GM18505 (cell line): ENCODE measurements around the gene GART.
A peak's percentile ranks its signal among the peaks of the same experiment; 100 is the strongest.
"Not testable (repeated sequence)": the region's sequence is repeated elsewhere in the genome, so short reads cannot be mapped to it uniquely, and the experiment has no call there.

Experiments used
- ATAC-seq: cut with Tn5 transposase; IDR thresholded peaks from one replicate; pipeline ENCODE4 v1.9.1; 2021; ENCODE audit not compliant: unreplicated experiment
- POLR2A ChIP-seq: IDR thresholded peaks from 4 replicates; pipeline ENCODE4 v1.6.1; 2011; ENCODE audit warnings: borderline replicate concordance; ENCODE audit not compliant: insufficient read depth, insufficient read length; ENCODE audit errors: extremely low read depth

GART gene

GRCh38 chr21:33518899-33519298 lies 23.0 kb downstream of the GART start:
- no peak for TF ChIP-seq POLR2A
- no peak for ATAC-seq

DNA sequence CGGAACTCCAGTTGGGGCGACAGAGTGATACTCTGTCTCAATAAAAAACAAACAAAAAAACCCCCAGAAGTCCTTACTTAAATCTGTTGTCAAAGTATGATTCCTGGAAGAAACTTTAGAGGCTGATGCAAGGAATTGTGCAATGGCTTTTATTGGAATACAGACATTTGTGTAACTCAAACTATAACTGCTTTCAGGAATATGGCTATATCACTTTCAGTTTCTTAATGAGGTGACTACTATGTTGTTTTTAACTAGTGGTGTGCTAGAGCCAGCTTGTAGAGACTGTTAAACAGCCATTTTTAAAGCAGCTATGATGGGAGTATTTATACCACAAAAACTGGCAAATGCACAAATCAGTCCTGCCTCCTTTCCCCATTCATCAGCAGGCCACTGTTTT lies 27.7 kb downstream of the GART start:
- TF ChIP-seq POLR2A, result no peak
- no peak for ATAC-seq

DNA sequence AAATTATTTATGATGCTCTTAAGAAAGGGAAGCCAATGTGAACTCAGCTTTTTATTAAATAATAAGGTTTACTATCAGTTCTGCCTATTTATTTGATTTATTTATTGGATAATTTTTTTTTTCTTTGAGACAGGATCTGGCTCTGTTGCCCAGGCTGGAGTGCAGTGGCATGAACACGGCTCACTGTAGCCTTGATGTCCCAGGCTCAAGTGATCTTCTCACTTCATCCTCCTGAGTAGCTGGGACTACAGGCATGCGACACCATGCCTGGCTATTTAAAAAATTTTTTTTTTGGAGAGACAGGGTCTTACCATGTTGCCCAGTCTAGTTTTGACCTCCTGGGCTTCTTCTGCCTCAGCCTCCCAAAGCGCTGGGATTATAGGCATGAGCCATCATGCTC lies 29.4 kb downstream of the GART start:
- TF ChIP-seq POLR2A, result no peak
- ATAC-seq, result no peak

DNA sequence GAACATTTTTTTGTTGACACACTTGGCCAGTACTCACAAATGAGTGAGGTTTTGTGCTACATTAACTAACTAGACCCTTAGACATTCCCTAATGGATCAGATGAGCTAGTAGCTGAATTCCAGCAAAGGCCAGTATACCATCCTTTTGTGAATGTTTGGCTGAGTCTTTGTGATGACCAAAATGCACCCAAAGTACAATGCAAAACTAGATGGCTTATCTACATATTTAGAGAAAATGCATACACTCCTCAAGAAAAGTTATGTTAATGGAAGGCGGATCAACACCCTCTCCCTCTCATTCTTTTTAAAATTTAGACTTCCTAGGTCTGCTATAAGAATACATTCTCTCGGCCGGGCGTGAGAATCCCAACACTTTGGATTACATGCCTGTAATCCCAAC lies 30.3 kb downstream of the GART start:
- no peak for ATAC-seq
- no peak for TF ChIP-seq POLR2A

- no peak for TF ChIP-seq POLR2A
- ATAC-seq, result no peak
These were observed 31.1 kb downstream of the GART start for GRCh38 chr21:33510826-33511225.

- ATAC-seq, result not testable (repeated sequence)
These were observed 34.9 kb downstream of the GART start for GRCh38 chr21:33507003-33507402.

- no peak for TF ChIP-seq POLR2A
- ATAC-seq, result no peak
These were observed 36.1 kb downstream of the GART start for GRCh38 chr21:33505833-33506232.

GRCh38 chr21:33496345-33496744 lies 45.6 kb downstream of the GART start:
- ATAC-seq, result no peak
- no peak for TF ChIP-seq POLR2A

- TF ChIP-seq POLR2A, result no peak
- ATAC-seq, result no peak
These were observed 46.2 kb downstream of the GART start for GRCh38 chr21:33495743-33496142.

GRCh38 chr21:33493756-33494155 lies 48.2 kb downstream of the GART start:
- no peak for TF ChIP-seq POLR2A
- no peak for ATAC-seq

GRCh38 chr21:33492571-33492970 lies 49.3 kb downstream of the GART start:
- no peak for ATAC-seq
- TF ChIP-seq POLR2A, result no peak

DNA sequence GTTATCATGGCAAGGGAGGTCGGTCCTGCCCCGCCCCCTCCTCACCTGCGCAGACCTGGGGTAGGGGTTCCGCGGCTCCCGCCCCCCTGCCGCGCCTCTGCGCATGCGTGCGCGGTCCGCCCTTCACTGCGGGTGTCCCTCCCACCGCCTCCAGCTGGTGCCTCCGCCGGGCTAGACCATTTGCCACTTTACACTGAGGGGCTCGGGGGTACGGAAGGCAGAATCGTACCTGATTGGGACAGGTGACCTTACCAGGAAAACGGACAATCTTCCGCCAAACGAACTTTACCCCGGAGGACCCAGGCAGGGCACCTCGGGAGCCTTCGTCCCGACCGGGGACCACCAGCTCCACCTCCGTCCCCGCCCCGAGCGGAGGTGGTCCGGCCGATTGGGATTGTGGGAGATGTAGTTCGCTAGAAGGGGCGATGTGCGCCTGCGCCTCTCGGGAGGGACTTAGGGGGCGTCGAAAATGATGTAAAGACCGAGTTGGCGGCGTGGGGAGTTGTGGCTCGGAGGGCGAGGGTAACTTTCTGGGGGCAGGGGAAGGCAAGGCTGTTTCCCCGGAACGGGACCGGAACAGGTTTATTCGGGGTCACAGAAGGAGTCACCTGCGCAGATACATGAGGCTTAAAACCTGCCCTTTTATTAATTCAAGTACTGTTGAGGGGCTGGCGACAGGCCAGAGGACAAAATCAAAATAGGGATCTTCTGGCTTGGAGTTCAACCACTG lies 50.4 kb downstream of the GART start, which contains the start of gene DNAJC28:
Gene DNAJC28 (minus strand): TSS at position 344 of the 730 bp plus-strand sequence. CDS start 2,323 bp downstream, outside the sequence.
- peak; percentile 46 for TF ChIP-seq POLR2A
- ATAC-seq, result peak; percentile 95

GRCh38 chr21:33490991-33491372 lies 50.9 kb downstream of the GART start:
- TF ChIP-seq POLR2A, result no peak
- ATAC-seq, result no peak

- no peak for TF ChIP-seq POLR2A
These were observed 53.0 kb downstream of the GART start for GRCh38 chr21:33488936-33489335.

DNA sequence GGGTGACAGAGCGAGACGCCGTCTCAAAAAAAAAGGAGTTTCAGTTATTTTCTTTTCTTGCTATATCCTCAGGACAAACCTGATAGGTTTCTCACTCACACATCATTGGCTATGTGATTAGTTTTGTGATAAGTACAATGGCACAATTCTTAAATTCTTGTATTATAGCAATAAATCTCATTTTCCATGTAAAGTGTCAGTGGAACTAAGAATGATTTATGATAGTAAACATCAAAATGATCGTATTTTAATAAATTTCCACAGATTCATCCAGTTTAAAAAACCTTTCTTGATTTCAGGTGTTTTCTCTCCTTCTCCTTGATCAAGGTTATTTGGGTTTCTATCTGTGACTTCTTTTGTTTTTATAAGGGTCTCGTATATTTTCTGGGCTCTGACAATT lies 53.9 kb downstream of the GART start:
- no peak for TF ChIP-seq POLR2A
- ATAC-seq, result no peak

More at GRCh38 chr21:33488936-33489335, 53.0 kb downstream of the GART start:
- ATAC-seq, result no peak

- TF ChIP-seq POLR2A, result no peak
- no peak for ATAC-seq
These were observed 60.5 kb downstream of the GART start for GRCh38 chr21:33481314-33481943.
